ENCODE data around the gene RET.

DNA sequence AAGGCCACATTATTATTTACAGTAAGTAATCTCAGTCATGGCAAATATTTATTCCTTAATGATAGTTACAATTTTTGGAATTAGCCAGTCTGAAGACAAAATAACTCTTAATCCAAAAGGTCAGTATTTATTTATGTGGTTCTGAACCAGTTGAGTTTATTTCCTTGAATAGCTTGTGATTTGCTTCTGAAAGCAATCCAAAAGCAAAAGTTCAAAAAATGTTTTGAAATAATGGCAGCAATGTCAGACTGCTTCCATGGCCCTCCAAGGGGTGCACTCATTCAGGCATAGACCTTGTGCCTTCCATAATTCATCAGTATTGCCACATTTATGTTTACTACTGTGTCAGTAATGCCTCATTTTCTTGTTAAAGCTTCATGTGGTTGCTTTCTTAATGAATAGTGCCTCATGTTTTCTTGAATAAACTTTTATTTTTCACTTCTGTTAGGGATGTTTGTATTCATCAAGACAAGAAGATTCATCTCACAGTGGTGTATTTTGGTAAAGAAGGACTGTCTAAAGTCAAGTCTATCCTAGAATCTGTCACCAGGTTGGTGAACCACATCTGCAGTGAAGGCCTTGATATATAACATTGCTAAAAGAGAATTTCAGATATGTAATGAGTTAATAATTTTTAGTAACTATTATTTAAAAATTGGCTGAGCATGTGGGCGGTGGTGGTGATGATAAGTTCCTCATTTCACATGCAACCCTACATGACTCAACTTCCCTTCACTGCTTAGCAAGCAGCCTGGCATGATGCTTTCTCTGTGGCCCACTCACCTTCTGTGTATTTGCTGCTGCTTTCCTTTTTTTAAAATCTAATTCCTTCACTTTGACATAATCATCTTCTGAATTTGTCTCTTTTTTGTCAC is 83.4 kb downstream of the RET start:
- TF ChIP-seq, protein P1, sequence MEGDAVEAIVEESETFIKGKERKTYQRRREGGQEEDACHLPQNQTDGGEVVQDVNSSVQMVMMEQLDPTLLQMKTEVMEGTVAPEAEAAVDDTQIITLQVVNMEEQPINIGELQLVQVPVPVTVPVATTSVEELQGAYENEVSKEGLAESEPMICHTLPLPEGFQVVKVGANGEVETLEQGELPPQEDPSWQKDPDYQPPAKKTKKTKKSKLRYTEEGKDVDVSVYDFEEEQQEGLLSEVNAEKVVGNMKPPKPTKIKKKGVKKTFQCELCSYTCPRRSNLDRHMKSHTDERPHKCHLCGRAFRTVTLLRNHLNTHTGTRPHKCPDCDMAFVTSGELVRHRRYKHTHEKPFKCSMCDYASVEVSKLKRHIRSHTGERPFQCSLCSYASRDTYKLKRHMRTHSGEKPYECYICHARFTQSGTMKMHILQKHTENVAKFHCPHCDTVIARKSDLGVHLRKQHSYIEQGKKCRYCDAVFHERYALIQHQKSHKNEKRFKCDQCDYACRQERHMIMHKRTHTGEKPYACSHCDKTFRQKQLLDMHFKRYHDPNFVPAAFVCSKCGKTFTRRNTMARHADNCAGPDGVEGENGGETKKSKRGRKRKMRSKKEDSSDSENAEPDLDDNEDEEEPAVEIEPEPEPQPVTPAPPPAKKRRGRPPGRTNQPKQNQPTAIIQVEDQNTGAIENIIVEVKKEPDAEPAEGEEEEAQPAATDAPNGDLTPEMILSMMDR (IDR thresholded peaks at IDR 0.05 in 4 of 5, conservative IDR thresholded peaks at IDR 0.05 in 1 of 5), result no peak
- no peak for TF ChIP-seq POLR2A (IDR thresholded peaks at IDR 0.05)
